GM18519 (cell line): ENCODE data around the gene MGLL.
"Not testable (repeated sequence)": the region's sequence is repeated elsewhere in the genome, so short reads cannot be mapped to it uniquely, and the experiment has no call there.

Experiments used
- ATAC-seq: cut with Tn5 transposase; IDR thresholded peaks from one replicate; pipeline ENCODE4 v1.9.1; 2021; ENCODE audit warnings: mild to moderate bottlenecking, moderate library complexity; ENCODE audit not compliant: unreplicated experiment, low FRiP score

Gene MGLL

DNA sequence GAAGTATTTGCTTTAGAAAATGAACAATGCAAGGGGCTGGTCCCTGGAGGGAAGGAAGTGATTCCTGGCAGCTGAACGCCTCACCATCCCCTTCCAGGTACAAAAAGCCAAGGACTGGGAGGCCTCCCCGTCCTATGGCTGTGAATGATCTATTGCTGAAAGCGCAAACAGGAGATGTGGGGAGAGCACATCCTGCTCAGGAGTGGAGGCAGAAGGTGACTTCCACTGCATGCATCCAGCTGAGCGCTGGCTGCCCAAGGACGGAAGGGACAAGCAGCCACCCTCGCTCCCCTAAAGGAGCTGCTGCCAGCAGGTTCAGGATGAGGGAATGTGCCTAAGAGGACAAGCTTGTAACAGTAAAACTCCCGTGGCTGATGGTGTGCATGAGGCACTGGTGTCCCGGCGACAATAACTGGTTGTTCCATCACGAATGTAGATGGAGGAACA is 108.2 kb downstream of the MGLL start:
- no peak for ATAC-seq

GRCh38 chr3:127712881-127713771 is 109.2 kb downstream of the MGLL start:
- ATAC-seq, result no peak

- no peak for ATAC-seq
These were observed 109.9 kb downstream of the MGLL start for GRCh38 chr3:127712461-127712860.

GRCh38 chr3:127711896-127712295 is 110.4 kb downstream of the MGLL start:
- ATAC-seq, result no peak

DNA sequence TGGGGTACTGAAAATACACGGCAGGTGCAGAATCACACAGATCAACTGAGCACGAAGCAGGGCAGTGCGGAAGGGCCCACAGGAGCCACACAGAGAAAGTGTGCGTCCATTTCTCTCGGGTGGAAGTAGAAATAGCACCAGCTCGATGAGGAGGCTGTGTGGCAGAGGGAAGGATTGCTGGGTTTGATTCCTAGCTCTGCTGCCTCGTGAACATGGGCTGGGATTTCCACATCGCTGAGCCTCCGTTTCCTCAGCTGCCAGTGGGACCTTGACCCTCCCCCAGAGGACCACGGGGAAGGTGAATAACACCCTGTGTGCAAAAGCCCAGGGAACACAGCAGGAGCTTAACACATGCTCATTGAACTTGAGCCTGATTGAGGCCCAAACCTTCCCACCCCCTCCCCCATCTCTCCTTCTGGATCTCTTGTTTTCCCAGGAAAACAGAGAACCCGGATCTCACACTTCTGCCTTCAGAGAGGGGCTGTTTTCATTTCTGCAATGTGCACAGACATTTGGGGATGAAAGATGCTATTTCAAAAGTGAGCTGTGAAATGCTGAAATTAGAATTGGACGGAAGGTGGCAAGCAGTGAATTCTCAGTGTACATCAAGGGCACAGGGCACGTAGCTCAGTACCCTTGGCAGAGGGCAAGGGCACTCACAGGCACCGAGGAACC is 111.2 kb downstream of the MGLL start:
- ATAC-seq, result no peak

- ATAC-seq, result no peak
These were observed 112.0 kb downstream of the MGLL start for GRCh38 chr3:127710155-127710941.

DNA sequence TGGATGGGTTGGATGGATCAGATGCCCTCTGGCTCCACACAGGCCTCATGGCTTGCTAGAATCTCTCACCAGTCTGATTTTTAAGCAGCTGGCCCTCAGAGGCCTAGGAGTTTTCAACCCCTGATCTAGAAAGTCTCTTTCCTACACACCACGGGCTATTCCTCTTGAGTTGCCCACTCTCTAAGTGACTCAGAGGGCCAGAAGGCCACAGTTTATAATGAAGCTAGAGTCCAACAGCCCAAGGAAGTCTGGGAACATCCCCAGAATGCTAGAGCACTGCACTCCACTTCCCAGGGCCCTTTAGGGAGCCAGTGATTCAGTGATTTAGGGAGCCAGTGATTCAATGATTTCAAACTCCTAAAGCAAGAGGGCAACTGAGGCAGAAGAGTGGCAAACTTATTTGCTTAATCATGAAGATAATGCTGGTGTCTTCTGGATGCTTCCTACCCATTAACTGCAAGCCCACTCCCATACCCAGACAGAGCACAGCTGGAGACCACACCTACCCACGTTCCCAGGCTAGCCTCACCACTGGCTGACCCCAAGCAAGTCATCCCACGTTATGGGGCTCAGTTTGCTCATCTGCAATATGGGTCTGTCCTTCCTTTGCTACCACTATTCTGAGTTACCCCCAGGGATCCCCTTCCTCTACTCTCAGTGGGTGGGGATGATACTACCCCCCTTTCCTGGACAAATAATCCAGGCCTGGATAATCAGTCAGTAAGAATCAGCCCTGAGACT is 112.8 kb downstream of the MGLL start:
- no peak for ATAC-seq

GRCh38 chr3:127708837-127709236 is 113.5 kb downstream of the MGLL start:
- ATAC-seq, result no peak

DNA sequence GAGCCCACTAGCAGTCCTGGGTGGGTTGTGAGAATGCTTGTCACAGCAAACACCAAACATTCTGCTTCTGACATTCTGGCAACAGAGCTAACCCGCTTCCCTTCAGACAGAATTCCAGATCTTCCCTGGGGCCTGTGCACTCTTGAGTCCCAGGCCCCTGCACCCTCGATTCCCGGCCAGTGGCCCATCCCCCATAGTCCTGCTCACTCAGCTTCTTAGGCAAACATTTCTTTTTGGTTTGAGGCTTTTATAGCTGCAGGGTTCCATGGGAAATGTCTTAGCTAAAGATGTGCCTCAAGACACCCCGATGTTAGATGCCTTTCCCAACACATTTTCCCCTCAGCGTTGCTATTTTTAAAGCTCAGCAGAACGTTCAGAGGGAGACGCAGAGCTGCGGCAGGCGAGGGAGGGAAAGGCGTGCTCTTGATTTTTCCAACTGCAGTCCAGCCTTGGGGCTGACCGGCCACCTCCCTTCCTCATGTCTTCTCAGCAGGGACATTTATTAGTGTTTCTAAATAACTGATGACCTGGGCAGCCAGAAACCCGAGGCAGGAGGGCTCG is 114.4 kb downstream of the MGLL start:
- ATAC-seq, result no peak

GRCh38 chr3:127706785-127707351 is 115.4 kb downstream of the MGLL start:
- no peak for ATAC-seq

DNA sequence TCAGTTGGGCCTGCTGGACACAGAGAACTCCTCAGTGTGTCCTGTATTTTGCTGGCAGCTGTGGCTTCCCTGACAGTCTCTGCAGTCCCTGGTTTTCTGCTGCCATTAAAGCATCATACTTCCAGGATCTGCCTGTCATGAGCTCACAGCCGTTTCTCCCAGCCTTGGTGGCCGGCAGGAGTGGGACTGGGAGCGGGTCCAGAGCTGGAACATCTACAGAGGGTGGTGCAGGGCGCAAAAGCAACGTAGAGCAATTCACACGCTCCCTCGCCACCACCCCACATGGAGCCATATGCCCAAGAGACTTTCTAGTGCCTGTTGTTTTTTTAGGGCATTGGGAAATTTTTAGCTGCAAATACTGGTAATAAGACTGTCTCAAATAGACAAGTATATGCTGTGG is 116.0 kb downstream of the MGLL start:
- no peak for ATAC-seq

DNA sequence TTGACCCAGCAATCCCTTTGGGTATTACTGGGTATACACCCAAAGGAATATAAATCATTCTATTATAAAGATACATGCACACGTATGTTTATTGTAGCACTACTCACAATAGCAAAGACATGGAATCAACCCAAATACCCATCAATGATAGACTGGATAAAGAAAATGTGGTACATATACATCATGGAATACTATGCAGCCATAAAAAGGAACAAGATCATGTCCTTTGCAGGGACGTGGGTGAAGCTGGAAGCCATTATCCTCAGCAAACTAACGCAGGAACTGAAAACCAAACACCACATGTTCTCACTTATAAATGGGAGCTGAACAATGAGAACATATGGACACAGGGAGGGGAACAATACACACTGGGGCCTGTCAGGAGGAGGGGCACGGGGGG is 117.5 kb downstream of the MGLL start:
- not testable (repeated sequence) for ATAC-seq

DNA sequence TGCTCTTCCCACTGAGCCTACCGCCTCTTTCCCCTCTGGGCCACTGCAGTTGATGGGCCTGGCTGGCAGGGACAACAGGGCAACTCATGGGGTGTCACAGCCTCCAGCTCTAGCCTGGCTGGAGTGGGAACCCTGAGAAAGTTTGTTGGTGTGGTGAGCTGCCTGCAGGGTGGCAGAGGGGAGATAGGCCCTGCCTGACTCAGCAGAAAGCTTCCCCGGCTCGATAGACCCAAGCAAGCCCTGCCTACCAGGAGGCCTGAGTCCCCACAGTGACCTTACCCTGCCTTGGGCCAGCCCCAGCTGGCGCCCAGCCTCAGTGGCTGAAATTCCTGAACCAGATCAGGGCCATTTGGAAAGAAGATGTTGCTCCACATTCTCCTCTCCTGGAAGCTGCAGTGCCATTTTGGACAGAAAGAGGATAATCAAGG is 120.2 kb downstream of the MGLL start:
- ATAC-seq, result no peak

GRCh38 chr3:127701280-127701911 is 120.9 kb downstream of the MGLL start:
- no peak for ATAC-seq

- ATAC-seq, result no peak
These were observed 121.9 kb downstream of the MGLL start for GRCh38 chr3:127700406-127700805.

DNA sequence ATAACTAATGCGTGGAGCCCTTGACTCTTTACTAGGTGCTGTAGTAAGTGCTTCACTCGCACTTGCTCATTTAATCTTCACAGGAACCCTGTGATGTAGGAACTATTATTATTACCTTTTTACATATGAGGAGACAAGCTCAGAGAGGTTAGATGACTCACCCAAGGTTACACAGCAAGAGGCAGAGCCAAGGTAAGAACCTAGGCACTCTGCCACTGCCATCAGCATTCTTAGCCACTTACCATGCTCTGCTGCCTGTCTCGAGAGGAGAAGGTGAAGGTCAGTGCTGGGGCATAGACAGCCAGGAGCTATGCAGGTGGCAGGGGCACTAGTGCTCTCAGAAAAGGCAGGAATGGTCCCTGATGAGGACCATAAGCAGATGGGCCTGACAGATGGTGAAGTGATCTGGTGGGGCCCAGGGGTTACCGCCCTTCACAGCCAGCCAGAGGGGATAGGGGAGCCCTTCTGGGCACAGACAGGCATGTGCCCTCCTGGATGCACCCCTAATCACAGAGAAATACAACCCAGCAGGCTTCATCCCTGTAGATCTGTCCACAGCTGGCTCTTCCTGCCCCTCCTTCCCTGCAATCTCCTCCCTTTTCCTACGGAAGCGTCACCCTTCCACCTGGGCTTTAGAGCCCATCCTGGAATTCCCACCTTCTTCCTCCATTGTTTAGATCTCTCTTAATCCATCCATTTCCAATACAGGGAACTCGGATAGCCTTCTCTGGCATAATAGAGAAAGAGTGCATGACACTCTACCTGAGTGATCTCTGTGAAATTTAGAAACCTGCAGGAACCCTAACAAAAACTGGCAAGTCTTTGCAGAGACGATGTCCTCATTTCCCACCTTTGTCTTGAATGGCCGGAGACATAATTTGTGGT is 122.7 kb downstream of the MGLL start:
- no peak for ATAC-seq

GRCh38 chr3:127698691-127699415 is 123.5 kb downstream of the MGLL start:
- ATAC-seq, result no peak

DNA sequence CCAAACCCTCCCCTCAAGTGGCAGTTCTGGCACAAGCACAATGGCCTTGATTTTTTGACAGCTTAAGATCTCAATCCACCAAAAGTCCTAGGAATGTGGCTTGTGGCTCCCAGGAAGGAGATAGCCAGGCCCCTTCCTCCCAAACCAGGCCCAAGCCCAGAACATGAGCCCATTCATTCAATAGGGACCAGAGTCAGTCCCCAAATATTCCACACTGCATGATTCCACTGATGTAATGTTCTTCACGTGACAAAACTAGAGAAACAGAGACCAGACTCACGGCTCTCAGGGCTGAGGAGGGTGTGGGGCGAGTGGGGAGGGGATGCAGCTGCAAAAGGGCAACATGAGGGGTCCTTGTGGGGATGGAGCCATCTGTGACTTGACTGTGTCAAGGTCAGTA is 124.0 kb downstream of the MGLL start:
- ATAC-seq, result no peak
